ENCODE data around the gene C2orf92. TPM values are rescaled to one million over a fixed set of nuclear protein-coding genes. Genes with fewer than 3 reads are reported as not detected.

C2orf92 gene
- polyA plus RNA-seq, 2 of the 4 experiments (the other 2 are of a cell fraction) = 1.1 to 2.7 TPM

DNA sequence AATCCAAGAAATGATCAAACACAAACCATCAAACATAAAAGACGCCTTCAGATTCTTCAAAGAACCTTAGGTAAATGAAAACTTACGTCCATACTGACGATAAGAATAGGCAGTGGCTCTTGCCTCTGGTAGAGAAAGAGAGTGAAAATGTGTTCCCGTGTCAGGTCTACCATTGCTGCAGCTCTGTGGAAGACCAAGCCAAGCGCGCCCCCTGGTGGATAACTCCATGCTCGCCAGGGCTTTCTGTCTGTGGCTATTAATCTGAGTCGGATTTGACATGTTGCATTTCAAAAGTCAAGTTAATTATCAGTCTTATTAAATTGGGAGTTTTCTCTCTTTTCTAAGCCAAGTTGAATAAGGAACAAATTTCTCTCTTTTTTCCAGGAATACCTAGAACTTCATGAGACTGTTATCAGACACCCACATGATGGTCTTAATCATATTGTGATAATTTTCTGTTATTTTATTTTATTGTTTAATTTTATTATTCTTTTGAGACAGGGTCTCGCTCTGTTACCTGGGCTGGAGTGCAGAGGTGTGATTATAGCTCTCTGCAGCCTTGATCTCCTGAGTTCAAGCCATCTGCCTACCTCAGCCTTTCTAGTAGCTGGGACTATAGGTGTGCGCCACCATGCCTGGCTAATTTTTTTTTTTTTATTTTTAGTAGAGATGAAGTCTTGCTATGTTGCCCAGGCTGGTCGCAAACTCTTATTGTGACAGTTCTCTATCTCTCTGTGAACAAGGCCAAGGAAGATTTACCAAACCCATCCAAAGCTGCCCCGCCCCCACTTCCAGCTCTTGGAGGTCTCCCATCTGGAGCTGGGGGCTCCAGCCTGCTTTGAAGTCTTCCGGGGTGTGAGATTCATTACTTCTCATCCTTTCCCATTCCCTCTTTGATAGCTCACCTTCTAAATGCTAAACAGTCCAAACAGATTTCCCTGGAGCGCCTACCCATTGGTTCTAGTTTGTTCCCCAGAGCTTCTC is 28.0 kb downstream of the C2orf92 start (continued):
- TF ChIP-seq JUNB (IDR thresholded peaks at IDR 0.05) (no peak), HOXB5 (CRISPR knock-in tag; IDR thresholded peaks at IDR 0.05) (0 out of 2 replicates have a peak, but pooled peaks have one; percentile 39)

DNA sequence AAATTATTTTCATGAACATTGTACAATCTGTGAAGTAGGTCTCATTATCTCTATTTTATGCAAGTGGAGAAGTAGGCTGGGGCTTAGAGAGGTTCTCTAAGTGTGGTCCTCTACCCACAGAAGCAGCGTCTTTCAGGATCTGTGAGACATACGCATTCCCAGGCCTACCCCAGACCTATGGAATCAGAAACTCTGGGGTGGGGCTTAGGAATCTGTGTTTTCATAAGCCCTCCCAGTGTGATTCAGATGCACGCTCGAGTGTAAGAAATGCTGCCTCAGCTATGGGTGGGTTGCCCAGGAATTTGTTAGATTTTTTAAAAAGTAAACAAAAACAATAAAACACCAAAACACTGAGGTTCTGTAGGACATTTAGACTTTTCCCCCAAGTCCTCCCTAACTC is 29.0 kb downstream of the C2orf92 start:
- no peaks in the 10 kb centered on the region for H3K4me1 ChIP-seq
- ChIA-PET POLR2A (interaction anchor here (3.0 kb wide), 1 partner anchor 108 kb away, joined by 16 read pairs; no protein-coding TSS in a partner anchor), CTCF (interaction anchor here (1.0 to 8.6 kb wide), 13 partner anchors 13 to 1633 kb away, joined by 3 to 133 read pairs (median 11); partner anchors contain the start of genes ACTR1B and ZAP70)
- H3K4me3 ChIP-seq = no peak overlapping the region
- no peak overlapping the region for H3K27ac ChIP-seq
- WGBS (ENCODE audit: missing lambda C conversion rate) = 54% methylated on average over 4 of the region's 4 CpGs
- TF ChIP-seq, protein P1, sequence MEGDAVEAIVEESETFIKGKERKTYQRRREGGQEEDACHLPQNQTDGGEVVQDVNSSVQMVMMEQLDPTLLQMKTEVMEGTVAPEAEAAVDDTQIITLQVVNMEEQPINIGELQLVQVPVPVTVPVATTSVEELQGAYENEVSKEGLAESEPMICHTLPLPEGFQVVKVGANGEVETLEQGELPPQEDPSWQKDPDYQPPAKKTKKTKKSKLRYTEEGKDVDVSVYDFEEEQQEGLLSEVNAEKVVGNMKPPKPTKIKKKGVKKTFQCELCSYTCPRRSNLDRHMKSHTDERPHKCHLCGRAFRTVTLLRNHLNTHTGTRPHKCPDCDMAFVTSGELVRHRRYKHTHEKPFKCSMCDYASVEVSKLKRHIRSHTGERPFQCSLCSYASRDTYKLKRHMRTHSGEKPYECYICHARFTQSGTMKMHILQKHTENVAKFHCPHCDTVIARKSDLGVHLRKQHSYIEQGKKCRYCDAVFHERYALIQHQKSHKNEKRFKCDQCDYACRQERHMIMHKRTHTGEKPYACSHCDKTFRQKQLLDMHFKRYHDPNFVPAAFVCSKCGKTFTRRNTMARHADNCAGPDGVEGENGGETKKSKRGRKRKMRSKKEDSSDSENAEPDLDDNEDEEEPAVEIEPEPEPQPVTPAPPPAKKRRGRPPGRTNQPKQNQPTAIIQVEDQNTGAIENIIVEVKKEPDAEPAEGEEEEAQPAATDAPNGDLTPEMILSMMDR (IDR thresholded peaks at IDR 0.05) = no peak
- no peak for TF ChIP-seq HOXA7 (CRISPR knock-in tag; IDR thresholded peaks at IDR 0.05)
- TF ChIP-seq RCOR1 (IDR thresholded peaks at IDR 0.05; ENCODE audit: low read depth, low read length) = no peak
- no peak for TF ChIP-seq ESRRA (IDR thresholded peaks at IDR 0.05; ENCODE audit: borderline replicate concordance, low read length)
- no peak for TF ChIP-seq HOXB13 (CRISPR knock-in tag; IDR thresholded peaks at IDR 0.05; ENCODE audit: low read depth)
- TF ChIP-seq NFE2L2 (conservative IDR thresholded peaks at IDR 0.05; ENCODE audit: low read length) = no peak
- TF ChIP-seq SMC3 (IDR thresholded peaks at IDR 0.05) = no peak
- no peak for TF ChIP-seq FOSL2 (IDR thresholded peaks at IDR 0.05)
- no peak for TF ChIP-seq FOSL2 (CRISPR knock-in tag; IDR thresholded peaks at IDR 0.05)
- TF ChIP-seq TFCP2L1 (CRISPR knock-in tag; IDR thresholded peaks at IDR 0.05) = no peak
- no peak for TF ChIP-seq MAZ (IDR thresholded peaks at IDR 0.05; ENCODE audit: borderline replicate concordance, low read depth, low read length)
- TF ChIP-seq, protein P2, sequence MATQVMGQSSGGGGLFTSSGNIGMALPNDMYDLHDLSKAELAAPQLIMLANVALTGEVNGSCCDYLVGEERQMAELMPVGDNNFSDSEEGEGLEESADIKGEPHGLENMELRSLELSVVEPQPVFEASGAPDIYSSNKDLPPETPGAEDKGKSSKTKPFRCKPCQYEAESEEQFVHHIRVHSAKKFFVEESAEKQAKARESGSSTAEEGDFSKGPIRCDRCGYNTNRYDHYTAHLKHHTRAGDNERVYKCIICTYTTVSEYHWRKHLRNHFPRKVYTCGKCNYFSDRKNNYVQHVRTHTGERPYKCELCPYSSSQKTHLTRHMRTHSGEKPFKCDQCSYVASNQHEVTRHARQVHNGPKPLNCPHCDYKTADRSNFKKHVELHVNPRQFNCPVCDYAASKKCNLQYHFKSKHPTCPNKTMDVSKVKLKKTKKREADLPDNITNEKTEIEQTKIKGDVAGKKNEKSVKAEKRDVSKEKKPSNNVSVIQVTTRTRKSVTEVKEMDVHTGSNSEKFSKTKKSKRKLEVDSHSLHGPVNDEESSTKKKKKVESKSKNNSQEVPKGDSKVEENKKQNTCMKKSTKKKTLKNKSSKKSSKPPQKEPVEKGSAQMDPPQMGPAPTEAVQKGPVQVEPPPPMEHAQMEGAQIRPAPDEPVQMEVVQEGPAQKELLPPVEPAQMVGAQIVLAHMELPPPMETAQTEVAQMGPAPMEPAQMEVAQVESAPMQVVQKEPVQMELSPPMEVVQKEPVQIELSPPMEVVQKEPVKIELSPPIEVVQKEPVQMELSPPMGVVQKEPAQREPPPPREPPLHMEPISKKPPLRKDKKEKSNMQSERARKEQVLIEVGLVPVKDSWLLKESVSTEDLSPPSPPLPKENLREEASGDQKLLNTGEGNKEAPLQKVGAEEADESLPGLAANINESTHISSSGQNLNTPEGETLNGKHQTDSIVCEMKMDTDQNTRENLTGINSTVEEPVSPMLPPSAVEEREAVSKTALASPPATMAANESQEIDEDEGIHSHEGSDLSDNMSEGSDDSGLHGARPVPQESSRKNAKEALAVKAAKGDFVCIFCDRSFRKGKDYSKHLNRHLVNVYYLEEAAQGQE (IDR thresholded peaks at IDR 0.05) = no peak
- no peak for TF ChIP-seq E2F6 (IDR thresholded peaks at IDR 0.05; ENCODE audit: borderline replicate concordance, low read depth)
- TF ChIP-seq CHD4 (IDR thresholded peaks at IDR 0.05; ENCODE audit: borderline replicate concordance) = no peak
- TF ChIP-seq KDM1A (IDR thresholded peaks at IDR 0.05; ENCODE audit: low read depth) = no peak
- no peak for TF ChIP-seq POLR2AphosphoS2 (conservative IDR thresholded peaks at IDR 0.05; ENCODE audit: low read length)
- no peak for TF ChIP-seq CEBPB (IDR thresholded peaks at IDR 0.05)
- no peak for TF ChIP-seq HES2 (IDR thresholded peaks at IDR 0.05)
- TF ChIP-seq ZFP36 (IDR thresholded peaks at IDR 0.05; ENCODE audit: borderline replicate concordance, partially characterized antibody) = no peak
- no peak overlapping the region for H3K4me2 ChIP-seq
- H3K9me3 ChIP-seq = peaks cover 2% of the 10 kb centered on the region; the same call in 1 of the 3 replicates
- no peak for FAIRE-seq
- no peak for ATAC-seq
- DNase-seq (ENCODE audit: low read depth in 1 of 2, low spot score in 1 of 2) = no peak
